CD4-positive, alpha-beta T cell treated with Interleukin-10 for 1 hour (primary cell): Measurements from ENCODE around the gene QPCTL.
"Not testable (repeated sequence)": the region's sequence is repeated elsewhere in the genome, so short reads cannot be mapped to it uniquely, and the experiment has no call there.

ENCODE experiments used
- DNase-seq: peaks from one replicate; pipeline ENCODE4 v3.0.0-alpha.2; 2020

QPCTL gene

DNA sequence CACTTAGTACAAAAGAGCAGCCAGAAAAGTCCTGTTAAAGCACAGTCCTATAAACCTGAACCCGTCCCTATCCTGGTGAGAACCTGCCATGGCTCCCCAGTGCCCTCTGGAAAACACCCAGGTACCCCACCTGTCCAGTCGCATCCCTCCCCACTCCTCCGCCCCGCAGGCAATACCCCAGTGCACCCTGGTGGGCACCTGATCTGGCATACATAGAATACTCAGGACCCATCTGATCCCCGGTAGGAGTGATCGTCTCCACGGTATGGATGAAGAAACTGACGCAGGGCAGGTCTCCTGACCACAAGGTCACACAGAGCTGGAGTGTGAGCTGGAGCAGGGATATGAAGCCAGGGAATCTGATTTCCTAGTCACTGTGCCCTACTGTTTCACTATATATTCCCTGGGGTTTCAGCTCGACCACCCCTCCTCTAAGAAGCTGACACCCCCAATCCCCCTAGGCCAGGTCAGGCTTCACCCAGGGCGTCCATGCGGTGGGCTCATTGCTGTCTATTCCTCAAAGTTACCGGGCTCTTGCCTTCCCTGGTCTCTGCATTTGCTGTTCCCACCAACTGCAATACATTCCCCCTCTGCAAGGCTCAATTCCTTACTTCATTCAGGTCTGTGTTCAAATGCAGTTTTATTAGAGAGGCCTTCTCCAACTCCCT, 25.7 kb downstream of the QPCTL start:
- no peak for DNase-seq

- not testable (repeated sequence) for DNase-seq
Measured at GRCh38 chr19:45720065-45720464, 27.6 kb downstream of the QPCTL start.

GRCh38 chr19:45728683-45729082, 36.2 kb downstream of the QPCTL start:
- not testable (repeated sequence) for DNase-seq

DNA sequence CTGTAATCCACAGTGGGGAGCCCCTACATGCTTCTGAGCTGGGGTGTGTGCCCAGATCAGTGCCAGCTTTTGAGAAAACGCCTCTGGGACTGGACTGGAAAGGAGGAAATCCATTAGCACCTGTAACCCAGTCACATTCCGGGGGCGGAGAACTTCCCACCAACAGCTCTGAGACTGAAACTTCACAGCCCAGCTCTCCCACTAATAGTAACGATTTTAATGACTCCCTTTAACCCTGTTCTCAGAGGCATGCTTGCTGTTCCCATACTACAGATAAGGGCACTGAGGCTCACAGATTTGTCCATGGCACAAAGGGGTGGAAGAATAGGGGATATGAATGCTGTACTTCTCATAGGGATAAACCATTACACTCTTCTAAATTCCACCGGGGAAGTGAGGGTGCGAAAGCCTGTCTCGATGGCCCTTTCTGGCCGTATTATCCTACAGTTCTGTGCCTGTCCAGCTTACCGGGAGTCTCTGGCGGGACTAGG, 37.4 kb downstream of the QPCTL start:
- DNase-seq = no peak

DNA sequence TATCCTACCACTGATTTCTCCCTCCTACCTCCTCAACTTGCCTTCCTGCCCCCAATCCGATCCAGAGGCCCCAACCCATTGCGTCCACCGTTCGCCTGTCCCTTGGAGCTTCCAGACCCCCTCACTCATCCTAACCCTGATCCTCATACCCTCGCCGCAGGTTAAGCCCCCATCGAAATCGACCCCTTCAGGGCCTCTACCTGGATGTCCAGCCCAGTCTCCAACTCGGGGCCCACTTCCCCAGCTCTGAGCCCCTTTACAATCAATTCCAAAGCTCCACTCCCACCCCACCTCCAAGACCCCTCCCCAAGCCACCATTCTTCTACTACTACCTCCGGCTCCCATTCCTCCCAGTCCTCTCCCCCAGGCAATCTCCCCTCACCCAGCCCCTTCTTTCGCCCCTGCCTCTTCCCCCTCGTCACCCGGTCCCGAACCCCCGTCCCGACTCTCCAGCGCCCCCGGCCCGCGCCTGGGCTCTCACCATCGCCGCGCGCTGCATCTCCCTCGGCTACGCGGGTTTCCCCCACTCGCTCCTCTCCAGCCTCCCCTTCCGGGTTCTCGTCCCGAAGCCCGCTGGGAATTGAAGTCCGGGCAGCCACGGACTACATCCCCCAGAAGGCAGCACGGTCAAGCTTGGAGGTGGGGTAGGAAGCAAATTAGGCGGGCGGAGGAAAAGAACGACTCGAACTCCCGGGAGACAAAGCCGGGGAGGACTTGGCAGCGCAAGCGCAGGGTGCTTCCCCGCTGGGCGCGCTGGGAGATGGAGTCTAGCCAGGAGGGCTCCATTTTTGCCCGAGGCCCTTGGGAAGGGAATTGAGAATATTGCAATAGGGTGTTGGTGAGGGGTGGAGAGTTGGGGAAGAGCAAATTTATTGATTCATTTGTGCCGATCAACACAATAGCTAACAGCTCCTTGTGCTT, 38.2 kb downstream of the QPCTL start, which contains the start of gene FBXO46:
TSS of gene FBXO46 (minus strand) at position 529 of the 921 bp plus-strand sequence. CDS start 17,401 bp downstream, outside the sequence.
- peak; percentile 96 for DNase-seq

DNA sequence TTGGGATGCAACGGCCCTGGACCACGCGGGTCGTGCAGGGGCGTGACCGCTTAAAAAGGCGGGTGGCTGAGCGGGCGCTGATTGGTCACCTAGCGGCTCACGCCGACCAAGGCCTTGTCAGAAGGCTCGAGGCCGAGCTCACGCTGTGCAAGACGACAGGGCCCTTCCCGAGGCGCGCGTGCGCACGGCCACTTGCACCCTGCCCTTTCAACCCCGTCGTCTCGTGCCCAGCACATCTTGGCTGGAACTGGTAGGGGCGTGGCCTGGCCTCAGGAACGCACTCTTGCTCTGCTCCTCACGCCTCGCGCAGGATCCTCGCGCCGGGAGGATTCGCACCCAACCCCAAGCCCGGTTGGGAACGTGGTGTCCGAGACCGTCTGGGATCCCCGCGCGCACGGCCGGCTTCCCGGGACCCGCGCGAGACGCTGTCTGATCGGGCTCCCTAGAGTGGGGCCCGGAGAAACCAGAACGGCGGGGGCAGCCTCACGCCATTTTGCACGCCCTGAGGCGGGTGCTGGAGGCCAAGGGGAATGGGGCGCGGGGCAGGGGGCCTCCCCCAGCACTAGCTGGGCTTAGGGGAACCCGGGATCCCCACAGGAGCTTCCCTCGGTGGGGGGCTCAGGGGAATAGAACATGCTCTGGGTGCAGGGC, 40.8 kb downstream of the QPCTL start, which contains the start of gene MEIOSIN:
TSS of gene MEIOSIN (plus strand) at position 280 of the 651 bp plus-strand sequence. CDS start 1,938 bp downstream, outside the sequence.
- no peak for DNase-seq

- DNase-seq = no peak
Measured at GRCh38 chr19:45739498-45740439, 47.3 kb downstream of the QPCTL start.

- no peak for DNase-seq
Measured at GRCh38 chr19:45742969-45743368, 50.5 kb downstream of the QPCTL start.

GRCh38 chr19:45745606-45746005, 53.1 kb downstream of the QPCTL start:
- DNase-seq = no peak

DNA sequence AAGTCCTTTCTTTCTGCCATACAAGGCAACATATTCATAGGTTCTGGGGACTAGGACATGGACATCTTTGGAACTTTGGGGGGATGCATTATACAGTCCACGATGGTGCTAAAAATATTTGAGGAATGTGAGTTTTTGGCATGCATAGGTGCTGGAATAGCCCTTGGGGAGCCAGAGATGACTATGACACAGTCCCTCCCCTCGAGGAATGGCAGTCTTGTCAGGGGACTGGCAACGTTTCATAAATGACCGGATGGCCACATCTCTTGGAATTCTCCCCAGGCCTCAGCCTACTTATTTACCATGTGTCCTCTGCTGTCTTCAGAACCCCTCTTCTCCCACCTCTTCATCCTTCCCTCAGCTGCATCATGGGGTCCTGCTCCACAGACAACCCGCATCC, 54.4 kb downstream of the QPCTL start:
- DNase-seq = no peak

DNA sequence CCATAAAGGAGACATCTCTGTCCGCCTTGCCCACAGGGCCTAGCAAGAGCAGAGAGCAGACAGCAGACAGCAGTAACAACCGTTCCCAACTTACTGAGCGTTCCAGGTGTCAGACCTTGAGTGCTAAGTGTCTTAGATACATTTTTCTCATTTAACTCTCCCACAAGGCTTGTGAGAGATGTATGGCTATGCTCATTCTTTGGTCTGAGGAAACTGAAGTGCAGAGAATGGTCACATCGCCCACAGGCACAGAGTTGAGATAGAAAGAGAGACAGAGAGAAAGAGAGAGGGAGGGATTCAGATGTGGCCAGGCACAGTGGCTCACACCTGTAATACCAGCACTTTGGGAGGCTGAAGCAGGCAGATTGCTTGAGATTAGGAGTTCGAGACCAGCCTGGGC, 55.0 kb downstream of the QPCTL start:
- no peak for DNase-seq

DNA sequence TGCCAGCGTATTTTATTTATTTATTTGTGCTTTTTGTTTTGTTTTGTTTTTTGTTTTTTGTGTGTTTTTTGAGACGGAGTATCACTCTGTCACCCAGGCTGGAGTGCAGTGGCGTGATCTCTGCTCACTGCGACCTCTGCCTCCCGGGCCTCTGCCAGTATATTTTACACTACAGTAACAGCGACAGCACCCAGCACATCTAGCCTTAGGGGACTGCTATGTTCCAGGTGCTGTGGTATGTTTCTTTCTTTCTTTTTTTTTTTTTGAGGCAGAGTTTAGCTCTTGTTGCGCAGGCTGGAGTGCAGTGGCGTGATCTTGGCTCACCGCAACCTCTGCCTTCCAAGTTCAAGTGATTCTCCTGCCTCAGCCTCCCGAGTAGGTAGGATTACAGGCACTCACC, 59.0 kb downstream of the QPCTL start:
- not testable (repeated sequence) for DNase-seq

DNA sequence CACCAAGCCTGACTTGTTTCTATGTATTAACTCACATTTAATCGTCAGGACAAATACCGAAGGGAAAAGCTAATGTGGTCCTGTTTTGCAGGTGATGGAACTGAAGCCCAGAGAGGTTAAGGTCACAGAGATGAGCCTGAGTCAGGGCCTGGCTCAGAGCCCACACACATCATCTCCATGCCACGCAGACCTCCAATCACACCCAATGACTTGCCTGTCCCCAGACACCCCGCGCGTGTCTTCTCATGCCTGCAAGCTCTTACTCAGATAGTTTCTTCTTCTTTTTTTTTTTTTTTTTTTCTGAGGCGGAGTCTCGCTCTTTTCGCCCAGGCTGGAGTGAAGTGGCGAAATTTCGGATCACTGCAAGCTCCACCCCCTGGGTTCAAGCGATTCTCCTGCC, 60.2 kb downstream of the QPCTL start:
- DNase-seq = no peak

GRCh38 chr19:45753548-45753947, 61.1 kb downstream of the QPCTL start:
- DNase-seq = no peak
